Right atrium auricular region (tissue), 2 donors: ENCODE results near the gene KRT75. TPM values are rescaled to one million over a fixed set of nuclear protein-coding genes. Genes with fewer than 3 reads are reported as not detected.

Experiments used
- DNase-seq: peaks from one replicate; pipeline ENCODE4 v3.0.0-alpha.2; 2019; ENCODE audit warnings: low spot score
- H3K27ac ChIP-seq, 2 donors: fragments of 200-600 bp; sonication (generic); 1 replicate in 1 of 2; 2 replicates in 1 of 2; pipeline ENCODE4 v1.5.1; 2016 to 2019
- H3K27me3 ChIP-seq, 2 donors: fragments of 200-600 bp; sonication (generic); one replicate each; pipeline versions ENCODE4 v1.5.1 to v1.6.0; 2017 to 2019
- H3K36me3 ChIP-seq: fragments of 200-600 bp; sonication (generic); one replicate; pipeline ENCODE4 v1.5.1; 2016
- H3K4me1 ChIP-seq, 2 donors: fragments of 200-600 bp; sonication (generic); one replicate each; pipeline versions ENCODE4 v1.5.1 to v1.6.0; 2017 to 2019
- H3K4me3 ChIP-seq, 2 donors: fragments of 200-600 bp; sonication (generic); 1 replicate in 1 of 2; 2 replicates in 1 of 2; pipeline ENCODE4 v1.5.1; 2017 to 2019; ENCODE audit warnings: mild to moderate bottlenecking in 1 of 2, moderate library complexity in 1 of 2
- H3K9me3 ChIP-seq, 2 donors: fragments of 200-600 bp; sonication (generic); one replicate each; pipeline ENCODE4 v1.5.1; 2019
- CTCF ChIP-seq, 2 donors: fragments of 200-600 bp; sonication (generic); IDR thresholded peaks; one replicate each; pipeline ENCODE4 v1.5.1; 2019; ENCODE audit warnings: antibody characterized with exemption in 2 of 2
- total RNA-seq, 2 donors: library from RNA; depleted of rRNA; stranded (reverse); fragments of >200 nt; gene quantifications; one replicate each; pipeline ENCODE4 v1.1.0, GENCODE V29; 2016

The KRT75 gene
- total RNA-seq, 2 donors from 2014 or later: not detected

- no peak for DNase-seq
- no peak within 1 kb of the TSS for H3K27ac ChIP-seq
- TF ChIP-seq CTCF (IDR thresholded peaks at IDR 0.05): no peak
- no peaks in the 10 kb centered on the region for H3K27me3 ChIP-seq
- no peak within 1 kb of the TSS for H3K4me3 ChIP-seq
- H3K4me1 ChIP-seq: no peaks in the 10 kb centered on the region
- H3K36me3 ChIP-seq: no peaks in the 10 kb centered on the region
- H3K9me3 ChIP-seq: no peaks in the 10 kb centered on the region
These were observed 48.9 kb downstream of the KRT75 start, which contains the start of gene KRT84 for GRCh38 chr12:52385226-52385702. Gene KRT84 (minus strand): TSS chr12:52385652. CDS start chr12:52385585, 67 bp downstream.

- TF ChIP-seq CTCF (IDR thresholded peaks at IDR 0.05): no peak
These were observed 50.8 kb downstream of the KRT75 start for GRCh38 chr12:52383331-52383730.

GRCh38 chr12:52382854-52383253, 51.3 kb downstream of the KRT75 start:
- Histone ChIP-seq H3K9me3 (no peaks in the 10 kb centered on the region), H3K36me3 (no peaks in the 10 kb centered on the region), H3K27ac (no peak overlapping the region), H3K27me3 (no peaks in the 10 kb centered on the region), H3K4me3 (no peak overlapping the region), H3K4me1 (no peaks in the 10 kb centered on the region)
- DNase-seq: no peak
- no peak for TF ChIP-seq CTCF (IDR thresholded peaks at IDR 0.05)

More at GRCh38 chr12:52383331-52383730, 50.8 kb downstream of the KRT75 start:
- Histone ChIP-seq H3K9me3 (no peaks in the 10 kb centered on the region), H3K4me3 (no peak overlapping the region), H3K36me3 (no peaks in the 10 kb centered on the region), H3K27ac (no peak overlapping the region), H3K27me3 (no peaks in the 10 kb centered on the region), H3K4me1 (no peaks in the 10 kb centered on the region)
- DNase-seq: no peak

- no peaks in the 10 kb centered on the region for H3K9me3 ChIP-seq
- no peak for DNase-seq
- no peaks in the 10 kb centered on the region for H3K4me1 ChIP-seq
- H3K4me3 ChIP-seq: no peak overlapping the region
- no peaks in the 10 kb centered on the region for H3K36me3 ChIP-seq
- no peak overlapping the region for H3K27ac ChIP-seq
- H3K27me3 ChIP-seq: no peaks in the 10 kb centered on the region
- no peak for TF ChIP-seq CTCF (IDR thresholded peaks at IDR 0.05)
These were observed 53.0 kb downstream of the KRT75 start for GRCh38 chr12:52381206-52381605.

- Histone ChIP-seq H3K27ac (no peak overlapping the region), H3K4me3 (no peak overlapping the region), H3K9me3 (no peaks in the 10 kb centered on the region), H3K36me3 (no peaks in the 10 kb centered on the region), H3K27me3 (no peaks in the 10 kb centered on the region), H3K4me1 (no peaks in the 10 kb centered on the region)
- peak; percentile 28 to 60 for TF ChIP-seq CTCF (IDR thresholded peaks at IDR 0.05)
- no peak for DNase-seq
These were observed 53.9 kb downstream of the KRT75 start for GRCh38 chr12:52380271-52380694.

- DNase-seq: no peak
- no peak overlapping the region for H3K4me3 ChIP-seq
- no peak overlapping the region for H3K27ac ChIP-seq
- H3K4me1 ChIP-seq: no peaks in the 10 kb centered on the region
- TF ChIP-seq CTCF (IDR thresholded peaks at IDR 0.05): no peak
- no peaks in the 10 kb centered on the region for H3K9me3 ChIP-seq
- no peaks in the 10 kb centered on the region for H3K36me3 ChIP-seq
- no peaks in the 10 kb centered on the region for H3K27me3 ChIP-seq
These were observed 54.6 kb downstream of the KRT75 start for GRCh38 chr12:52379536-52379935.
